ENCODE results near the gene KLHDC3. TPM values are rescaled to one million over a fixed set of nuclear protein-coding genes. Genes with fewer than 3 reads are reported as not detected.

The KLHDC3 gene
- total and polyA plus RNA-seq, 2 of the 13 experiments (the other 11 are each of a cell fraction or from before 2014, with no cell fraction given): 78.3 to 91.5 TPM

DNA sequence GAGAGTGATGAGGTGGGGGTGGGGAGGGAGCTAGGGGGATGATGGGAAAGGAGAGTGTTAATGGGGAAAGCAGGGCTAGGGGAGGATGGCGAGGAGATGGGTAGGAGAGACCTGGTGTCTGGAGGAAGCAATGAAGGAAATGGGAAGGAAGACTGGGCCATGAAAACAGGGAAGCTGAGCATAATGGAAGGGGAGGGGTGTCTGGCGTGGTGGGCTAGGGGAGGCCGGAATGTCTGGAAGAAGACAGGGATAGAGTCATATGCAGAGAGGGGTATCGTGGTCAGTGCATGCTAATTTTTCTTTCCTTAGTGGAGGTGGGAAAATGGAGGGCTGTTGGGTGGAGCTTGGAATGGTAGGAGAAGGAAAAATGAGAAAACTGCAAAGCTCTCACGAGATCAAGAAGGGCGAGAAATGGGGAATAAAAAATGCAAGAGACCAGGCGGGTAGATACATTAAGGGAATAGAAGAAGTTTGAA is 423 bp downstream of the KLHDC3 start (continued):
- TF ChIP-seq, protein P1, sequence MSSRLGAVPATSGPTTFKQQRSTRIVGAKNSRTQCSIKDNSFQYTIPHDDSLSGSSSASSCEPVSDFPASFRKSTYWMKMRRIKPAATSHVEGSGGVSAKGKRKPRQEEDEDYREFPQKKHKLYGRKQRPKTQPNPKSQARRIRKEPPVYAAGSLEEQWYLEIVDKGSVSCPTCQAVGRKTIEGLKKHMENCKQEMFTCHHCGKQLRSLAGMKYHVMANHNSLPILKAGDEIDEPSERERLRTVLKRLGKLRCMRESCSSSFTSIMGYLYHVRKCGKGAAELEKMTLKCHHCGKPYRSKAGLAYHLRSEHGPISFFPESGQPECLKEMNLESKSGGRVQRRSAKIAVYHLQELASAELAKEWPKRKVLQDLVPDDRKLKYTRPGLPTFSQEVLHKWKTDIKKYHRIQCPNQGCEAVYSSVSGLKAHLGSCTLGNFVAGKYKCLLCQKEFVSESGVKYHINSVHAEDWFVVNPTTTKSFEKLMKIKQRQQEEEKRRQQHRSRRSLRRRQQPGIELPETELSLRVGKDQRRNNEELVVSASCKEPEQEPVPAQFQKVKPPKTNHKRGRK (CRISPR knock-in tag; IDR thresholded peaks at IDR 0.05): no peak
- TF ChIP-seq, protein P2, sequence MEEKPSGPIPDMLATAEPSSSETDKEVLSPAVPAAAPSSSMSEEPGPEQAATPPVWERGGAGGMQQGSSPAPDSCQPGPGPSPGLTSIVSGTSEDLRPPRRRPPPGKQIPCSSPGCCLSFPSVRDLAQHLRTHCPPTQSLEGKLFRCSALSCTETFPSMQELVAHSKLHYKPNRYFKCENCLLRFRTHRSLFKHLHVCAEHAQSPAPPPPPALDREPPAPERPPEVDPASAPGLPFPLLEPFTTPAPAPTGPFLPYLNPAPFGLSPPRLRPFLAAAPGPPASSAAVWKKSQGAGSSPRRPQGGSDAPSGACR (CRISPR knock-in tag; IDR thresholded peaks at IDR 0.05): 0 out of 2 replicates have a peak, but pooled peaks have one; percentile 15
- TF ChIP-seq ZNF253 (CRISPR knock-in tag; IDR thresholded peaks at IDR 0.05; ENCODE audit: borderline replicate concordance): no peak
- no peak for TF ChIP-seq ZNF816 (CRISPR knock-in tag; IDR thresholded peaks at IDR 0.05; ENCODE audit: borderline replicate concordance)
- TF ChIP-seq ZBTB3 (CRISPR knock-in tag; IDR thresholded peaks at IDR 0.05; ENCODE audit: borderline replicate concordance, low read depth): 0 out of 2 replicates have a peak, but pooled peaks have one; percentile 3
- TF ChIP-seq SALL2 (CRISPR knock-in tag; IDR thresholded peaks at IDR 0.05): 0 out of 2 replicates have a peak, but pooled peaks have one; percentile 1
- no peak for TF ChIP-seq ZNF282 (IDR thresholded peaks at IDR 0.05; ENCODE audit: partially characterized antibody)
- TF ChIP-seq ATM (IDR thresholded peaks at IDR 0.05; ENCODE audit: borderline replicate concordance): no peak
- no peak for TF ChIP-seq CBX5 (CRISPR knock-in tag; IDR thresholded peaks at IDR 0.05; ENCODE audit: borderline replicate concordance)
- no peak for TF ChIP-seq ARID2 (CRISPR knock-in tag; IDR thresholded peaks at IDR 0.05; ENCODE audit: borderline replicate concordance)
- TF ChIP-seq ZNF367 (CRISPR knock-in tag; IDR thresholded peaks at IDR 0.05; ENCODE audit: borderline replicate concordance): no peak
- no peak for TF ChIP-seq NR2F6 (IDR thresholded peaks at IDR 0.05)
- no peak for TF ChIP-seq NR2F6 (CRISPR knock-in tag; IDR thresholded peaks at IDR 0.05)
- no peak for TF ChIP-seq HOXA3 (CRISPR knock-in tag; IDR thresholded peaks at IDR 0.05)
- 0 out of 2 replicates have a peak, but pooled peaks have one; percentile 42 for TF ChIP-seq EEA1 (CRISPR knock-in tag; IDR thresholded peaks at IDR 0.05; ENCODE audit: borderline replicate concordance)
- TF ChIP-seq RARG (CRISPR knock-in tag; IDR thresholded peaks at IDR 0.05; ENCODE audit: low read depth): no peak
- 0 out of 2 replicates have a peak, but pooled peaks have one; percentile 5 for TF ChIP-seq ZNF572 (CRISPR knock-in tag; IDR thresholded peaks at IDR 0.05)
- no peak for TF ChIP-seq ZNF75D (CRISPR knock-in tag; IDR thresholded peaks at IDR 0.05; ENCODE audit: borderline replicate concordance)
- no peak for TF ChIP-seq SP1 (IDR thresholded peaks at IDR 0.05)
- TF ChIP-seq SP1 (CRISPR knock-in tag; IDR thresholded peaks at IDR 0.05): no peak
- no peak for TF ChIP-seq SKI (IDR thresholded peaks at IDR 0.05; ENCODE audit: partially characterized antibody)
- TF ChIP-seq, protein P3, sequence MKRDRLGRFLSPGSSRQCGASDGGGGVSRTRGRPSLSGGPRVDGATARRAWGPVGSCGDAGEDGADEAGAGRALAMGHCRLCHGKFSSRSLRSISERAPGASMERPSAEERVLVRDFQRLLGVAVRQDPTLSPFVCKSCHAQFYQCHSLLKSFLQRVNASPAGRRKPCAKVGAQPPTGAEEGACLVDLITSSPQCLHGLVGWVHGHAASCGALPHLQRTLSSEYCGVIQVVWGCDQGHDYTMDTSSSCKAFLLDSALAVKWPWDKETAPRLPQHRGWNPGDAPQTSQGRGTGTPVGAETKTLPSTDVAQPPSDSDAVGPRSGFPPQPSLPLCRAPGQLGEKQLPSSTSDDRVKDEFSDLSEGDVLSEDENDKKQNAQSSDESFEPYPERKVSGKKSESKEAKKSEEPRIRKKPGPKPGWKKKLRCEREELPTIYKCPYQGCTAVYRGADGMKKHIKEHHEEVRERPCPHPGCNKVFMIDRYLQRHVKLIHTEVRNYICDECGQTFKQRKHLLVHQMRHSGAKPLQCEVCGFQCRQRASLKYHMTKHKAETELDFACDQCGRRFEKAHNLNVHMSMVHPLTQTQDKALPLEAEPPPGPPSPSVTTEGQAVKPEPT (CRISPR knock-in tag; IDR thresholded peaks at IDR 0.05; ENCODE audit: low read depth): no peak
- TF ChIP-seq EZH2 (conservative IDR thresholded peaks at IDR 0.05; ENCODE audit: low read depth, low read length): no peak
